AG09309 (cell line): ENCODE results near the gene FAM53A.
"Not testable (repeated sequence)": the region's sequence is repeated elsewhere in the genome, so short reads cannot be mapped to it uniquely, and the experiment has no call there.

ENCODE experiments used
- DNase-seq: peaks from one replicate; pipeline ENCODE4 v3.0.0-alpha.2; 2010; ENCODE audit warnings: low read depth
- H3K4me3 ChIP-seq: 2 replicates; pipeline ENCODE4 v1.5.1; 2011; ENCODE audit warnings: mild to moderate bottlenecking, low read depth, low read length, moderate library complexity; ENCODE audit not compliant: control insufficient read depth
- CTCF ChIP-seq: IDR thresholded peaks from 2 replicates; pipeline ENCODE4 v1.5.1; 2011; ENCODE audit warnings: mild to moderate bottlenecking, low read depth, low read length, inconsistent platforms; ENCODE audit not compliant: insufficient read depth, control insufficient read depth; ENCODE audit errors: missing control alignments

FAM53A gene

GRCh38 chr4:1675136-1675801 is 8.8 kb downstream of the FAM53A start:
- no peak for TF ChIP-seq CTCF
- H3K4me3 ChIP-seq: no peak overlapping the region
- DNase-seq: no peak

GRCh38 chr4:1674682-1675081 is 9.4 kb downstream of the FAM53A start:
- DNase-seq: no peak
- no peak overlapping the region for H3K4me3 ChIP-seq
- no peak for TF ChIP-seq CTCF

GRCh38 chr4:1673671-1674070 is 10.4 kb downstream of the FAM53A start:
- DNase-seq: no peak
- no peak for TF ChIP-seq CTCF
- no peak overlapping the region for H3K4me3 ChIP-seq

- DNase-seq, H3K4me3 ChIP-seq: not testable (repeated sequence)
These were observed 13.1 kb downstream of the FAM53A start for GRCh38 chr4:1671011-1671410.

- DNase-seq: no peak
- no peak overlapping the region for H3K4me3 ChIP-seq
- no peak for TF ChIP-seq CTCF
These were observed 13.8 kb downstream of the FAM53A start for GRCh38 chr4:1670279-1670678.

GRCh38 chr4:1669850-1670249 is 14.3 kb downstream of the FAM53A start:
- no peak overlapping the region for H3K4me3 ChIP-seq
- DNase-seq: no peak

GRCh38 chr4:1669270-1669669 is 14.8 kb downstream of the FAM53A start:
- no peak for DNase-seq
- no peak overlapping the region for H3K4me3 ChIP-seq
- TF ChIP-seq CTCF: no peak

More at GRCh38 chr4:1669850-1670249, 14.3 kb downstream of the FAM53A start:
- no peak for TF ChIP-seq CTCF
